ENCODE data around the gene VGF. TPM values are rescaled to one million over a fixed set of nuclear protein-coding genes. Genes with fewer than 3 reads are reported as not detected.

VGF gene
- total and polyA plus RNA-seq, 3 donors from 2014 or later: 0.87 to 2.3 (median 1.2) TPM

- Histone ChIP-seq H3K36me3 (ENCODE audit: low read depth, missing control alignments) (no peaks in the 10 kb centered on the region), H3K9me3 (no peaks in the 10 kb centered on the region), H3K27me3 (no peaks in the 10 kb centered on the region), H3K4me1 (peaks cover 8% of the 10 kb centered on the region), H3K27ac (no peak overlapping the region), H3K4me3 (no peak overlapping the region)
- intact Hi-C loops (cut with DNase I; ENCODE audit: low total_unique reads): no loop called here
- 2 to 5% methylated on average over 18 of the region's 20 CpGs for WGBS, 2 donors
- no peak for TF ChIP-seq POLR2A (IDR thresholded peaks at IDR 0.05)
- no peak for TF ChIP-seq CTCF (IDR thresholded peaks at IDR 0.05)
- peak; percentile 39 for DNase-seq
Observed at GRCh38 chr7:101179117-101179516, 13.7 kb upstream of the VGF start.

- 68% methylated on average over 2 of the region's 2 CpGs; no CpG with 5 or more reads in 1 of the 2 donors for WGBS, 2 donors
- H3K27ac ChIP-seq: no peak overlapping the region
- H3K9me3 ChIP-seq: no peaks in the 10 kb centered on the region
- no peaks in the 10 kb centered on the region for H3K27me3 ChIP-seq
- H3K36me3 ChIP-seq (ENCODE audit: low read depth, missing control alignments): no peaks in the 10 kb centered on the region
- no peak for DNase-seq
- no peak overlapping the region for H3K4me3 ChIP-seq
- peaks cover 17% of the 10 kb centered on the region for H3K4me1 ChIP-seq
- no peak for TF ChIP-seq POLR2A (IDR thresholded peaks at IDR 0.05)
- TF ChIP-seq CTCF (IDR thresholded peaks at IDR 0.05): no peak
- intact Hi-C loops (cut with DNase I; ENCODE audit: low total_unique reads): no loop called here
Observed at GRCh38 chr7:101177644-101178043, 12.3 kb upstream of the VGF start.

- Histone ChIP-seq H3K27ac (no peak overlapping the region), H3K4me1 (peaks cover 26% of the 10 kb centered on the region), H3K27me3 (no peaks in the 10 kb centered on the region), H3K9me3 (no peaks in the 10 kb centered on the region), H3K36me3 (ENCODE audit: low read depth, missing control alignments) (no peaks in the 10 kb centered on the region), H3K4me3 (no peak overlapping the region)
- intact Hi-C loops (cut with DNase I; ENCODE audit: low total_unique reads): no loop called here
- TF ChIP-seq POLR2A (IDR thresholded peaks at IDR 0.05) (no peak), CTCF (IDR thresholded peaks at IDR 0.05) (no peak)
- DNase-seq: no peak
- WGBS, 2 donors: 30 to 38% methylated on average over 3 of the region's 3 CpGs
Observed at GRCh38 chr7:101175664-101176063, 10.3 kb upstream of the VGF start.

- intact Hi-C loops (cut with DNase I; ENCODE audit: low total_unique reads): no loop called here
- no peaks in the 10 kb centered on the region for H3K27me3 ChIP-seq
- H3K36me3 ChIP-seq (ENCODE audit: low read depth, missing control alignments): no peaks in the 10 kb centered on the region
- H3K4me1 ChIP-seq: peaks cover 23% of the 10 kb centered on the region
- no peaks in the 10 kb centered on the region for H3K9me3 ChIP-seq
- no peak for DNase-seq
- peak overlapping the region in 1 of 2 donors; percentile 7 for H3K4me3 ChIP-seq
- H3K27ac ChIP-seq: no peak overlapping the region
- WGBS, 2 donors: 2 to 3% methylated on average over 22 to 28 of the region's 28 CpGs
- TF ChIP-seq CTCF (IDR thresholded peaks at IDR 0.05): no peak
- no peak for TF ChIP-seq POLR2A (IDR thresholded peaks at IDR 0.05)
Observed at GRCh38 chr7:101174322-101174854, 9.0 kb upstream of the VGF start.

GRCh38 chr7:101173752-101174244, 8.4 kb upstream of the VGF start:
- DNase-seq: peak; percentile 63
- Histone ChIP-seq H3K9me3 (no peaks in the 10 kb centered on the region), H3K27ac (no peak overlapping the region), H3K4me3 (peak overlapping the region in 1 of 2 donors; percentile 7), H3K36me3 (ENCODE audit: low read depth, missing control alignments) (no peaks in the 10 kb centered on the region), H3K4me1 (peaks cover 18% of the 10 kb centered on the region), H3K27me3 (no peaks in the 10 kb centered on the region)
- WGBS, 2 donors: 3% methylated on average over 12 to 16 of the region's 16 CpGs
- intact Hi-C loops (cut with DNase I; ENCODE audit: low total_unique reads): no loop called here
- no peak for TF ChIP-seq POLR2A (IDR thresholded peaks at IDR 0.05)
- TF ChIP-seq CTCF (IDR thresholded peaks at IDR 0.05): no peak
